Stimulated activated CD4-positive, alpha-beta T cell treated with anti-CD3 and anti-CD28 coated beads, Interleukin-1b, Interleukin-23, amount 100 ng/mL, for 24 hours (primary cell): ENCODE results near the gene GIPC3.

ENCODE experiments used
- DNase-seq, 4 experiments: peaks; one replicate each; pipeline ENCODE4 v3.0.0-alpha.2; 2020; ENCODE audit warnings: low read depth in 4 of 4, low spot score in 1 of 4

Gene GIPC3, protein sequence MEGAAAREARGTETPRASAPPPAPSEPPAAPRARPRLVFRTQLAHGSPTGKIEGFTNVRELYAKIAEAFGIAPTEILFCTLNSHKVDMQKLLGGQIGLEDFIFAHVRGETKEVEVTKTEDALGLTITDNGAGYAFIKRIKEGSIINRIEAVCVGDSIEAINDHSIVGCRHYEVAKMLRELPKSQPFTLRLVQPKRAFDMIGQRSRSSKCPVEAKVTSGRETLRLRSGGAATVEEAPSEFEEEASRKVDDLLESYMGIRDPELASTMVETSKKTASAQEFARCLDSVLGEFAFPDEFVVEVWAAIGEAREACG

DNA sequence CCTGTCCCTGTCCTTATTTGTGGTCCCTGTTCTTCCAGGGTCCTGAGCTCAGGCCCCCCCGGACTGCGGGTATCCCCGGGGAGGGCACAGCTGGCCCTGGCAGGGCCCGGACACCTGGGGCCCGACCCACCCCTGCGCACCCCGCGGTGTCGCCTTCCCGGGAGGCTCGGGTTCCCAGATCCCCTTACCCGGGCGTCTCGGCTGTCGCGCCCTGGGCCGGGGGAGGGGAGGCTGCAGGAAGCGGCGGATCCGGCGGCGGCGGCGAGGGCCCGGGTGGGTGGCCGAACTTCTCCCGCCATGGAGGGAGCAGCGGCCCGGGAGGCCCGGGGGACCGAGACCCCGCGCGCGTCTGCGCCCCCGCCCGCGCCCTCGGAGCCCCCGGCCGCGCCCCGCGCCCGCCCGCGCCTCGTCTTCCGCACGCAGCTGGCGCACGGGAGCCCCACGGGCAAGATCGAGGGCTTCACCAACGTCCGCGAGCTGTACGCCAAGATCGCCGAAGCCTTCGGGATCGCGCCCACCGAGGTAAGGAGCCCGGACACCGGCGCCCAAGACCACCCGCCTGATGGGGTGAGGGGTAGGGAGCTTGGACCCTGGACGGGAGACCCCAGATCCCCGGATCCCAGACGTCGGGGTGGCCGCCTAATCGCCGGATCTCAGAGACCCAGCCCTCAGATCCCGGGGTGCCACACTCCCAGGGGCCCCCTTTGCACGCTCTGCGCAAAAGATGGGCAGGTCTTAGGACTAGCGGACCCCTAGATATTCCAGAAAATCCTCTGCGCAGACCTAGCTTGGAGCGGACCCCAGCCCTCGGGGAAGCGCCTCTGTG lies at the start of gene GIPC3:
TSS of gene GIPC3 (plus strand) at position 178 of the 826 bp plus-strand sequence. CDS start at position 298, 120 bp downstream.
- no peak for DNase-seq

DNA sequence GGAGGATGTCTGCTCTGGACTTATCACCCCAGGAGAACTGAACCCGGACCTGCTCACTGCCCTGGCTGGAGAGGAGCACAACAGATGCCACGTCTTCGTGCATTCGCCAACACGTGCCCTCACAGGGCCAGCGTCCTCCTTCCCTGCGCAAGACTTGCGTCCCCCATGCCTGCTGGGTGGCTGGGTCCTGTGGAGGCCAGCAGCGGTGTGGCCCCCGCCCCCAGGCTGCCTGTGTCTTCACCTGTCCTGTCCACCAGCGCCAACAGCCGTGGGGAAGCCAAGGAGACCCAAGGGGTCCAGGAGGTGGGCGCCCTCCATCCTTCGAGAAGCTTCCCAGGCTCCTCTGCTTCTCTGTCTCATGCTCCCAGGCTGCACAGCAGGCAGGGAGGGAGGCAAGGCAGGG lies 49.7 kb upstream of the GIPC3 start:
- DNase-seq: no peak

DNA sequence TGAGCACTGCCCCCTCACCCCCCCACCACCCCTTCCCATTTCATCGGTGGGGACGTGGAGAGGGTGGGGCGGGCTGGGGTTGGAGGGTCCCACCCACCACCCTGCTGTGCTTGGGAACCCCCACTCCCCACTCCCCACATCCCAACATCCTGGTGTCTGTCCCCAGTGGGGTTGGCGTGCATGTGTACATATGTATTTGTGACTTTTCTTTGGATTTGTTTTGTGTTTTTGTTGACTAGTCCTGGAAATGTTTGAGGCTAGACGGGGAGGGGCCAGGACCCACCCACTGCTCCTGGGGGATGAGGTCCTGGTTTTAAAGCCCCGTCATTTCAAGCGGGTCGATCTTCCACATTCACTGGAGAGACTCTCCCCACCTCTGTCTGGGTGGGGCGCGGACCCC lies 49.3 kb upstream of the GIPC3 start:
- no peak for DNase-seq

DNA sequence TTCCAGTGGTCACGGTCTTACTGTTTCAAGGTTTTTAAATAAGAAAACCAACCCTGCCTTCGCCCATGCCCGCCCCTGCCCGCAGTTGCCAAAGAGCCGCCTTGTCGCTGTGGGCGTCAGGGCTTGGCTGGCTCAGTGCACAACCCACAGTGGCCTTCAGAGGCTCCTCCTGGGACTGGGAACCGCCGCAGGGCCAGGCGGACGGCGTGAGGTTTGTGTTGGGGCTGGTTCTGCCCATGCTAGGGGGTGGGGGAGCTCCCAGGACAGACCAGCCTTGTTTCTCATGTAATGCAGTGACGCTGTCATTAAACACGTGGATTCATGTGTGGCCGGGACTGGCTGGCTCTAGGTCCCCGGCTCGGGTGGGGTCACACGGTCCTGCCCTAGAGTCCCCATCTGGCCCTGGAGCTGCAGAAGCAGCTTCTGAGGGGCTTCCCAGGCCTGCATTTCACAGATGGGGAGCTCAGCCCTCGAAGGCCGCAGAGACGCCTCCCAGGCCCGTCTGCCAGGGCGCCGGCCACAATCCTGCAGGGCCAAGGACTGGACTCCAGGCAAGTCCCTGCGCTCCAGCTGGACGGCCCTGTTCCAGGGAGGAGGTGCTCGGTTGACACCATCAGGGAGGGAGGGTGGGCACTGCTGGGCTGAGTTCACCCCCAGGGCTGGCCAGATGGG lies 48.7 kb upstream of the GIPC3 start:
- DNase-seq: no peak

DNA sequence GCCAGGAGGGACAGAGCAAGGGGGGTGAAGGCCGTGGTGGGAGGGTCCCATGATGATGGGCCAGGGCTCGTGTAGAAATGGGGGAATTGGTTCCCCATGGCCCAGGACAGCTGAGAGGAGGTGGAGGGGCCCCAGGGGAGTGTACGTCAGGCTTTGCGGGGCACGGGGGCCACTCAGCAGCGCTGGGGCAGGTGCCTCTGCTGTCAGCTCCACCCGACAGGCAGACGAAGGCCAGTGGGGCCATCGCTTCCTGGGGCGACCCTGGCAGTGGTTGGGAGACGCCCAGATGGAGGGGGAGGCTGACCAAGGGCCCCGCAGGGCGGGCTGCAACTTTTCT lies 48.2 kb upstream of the GIPC3 start:
- no peak for DNase-seq

DNA sequence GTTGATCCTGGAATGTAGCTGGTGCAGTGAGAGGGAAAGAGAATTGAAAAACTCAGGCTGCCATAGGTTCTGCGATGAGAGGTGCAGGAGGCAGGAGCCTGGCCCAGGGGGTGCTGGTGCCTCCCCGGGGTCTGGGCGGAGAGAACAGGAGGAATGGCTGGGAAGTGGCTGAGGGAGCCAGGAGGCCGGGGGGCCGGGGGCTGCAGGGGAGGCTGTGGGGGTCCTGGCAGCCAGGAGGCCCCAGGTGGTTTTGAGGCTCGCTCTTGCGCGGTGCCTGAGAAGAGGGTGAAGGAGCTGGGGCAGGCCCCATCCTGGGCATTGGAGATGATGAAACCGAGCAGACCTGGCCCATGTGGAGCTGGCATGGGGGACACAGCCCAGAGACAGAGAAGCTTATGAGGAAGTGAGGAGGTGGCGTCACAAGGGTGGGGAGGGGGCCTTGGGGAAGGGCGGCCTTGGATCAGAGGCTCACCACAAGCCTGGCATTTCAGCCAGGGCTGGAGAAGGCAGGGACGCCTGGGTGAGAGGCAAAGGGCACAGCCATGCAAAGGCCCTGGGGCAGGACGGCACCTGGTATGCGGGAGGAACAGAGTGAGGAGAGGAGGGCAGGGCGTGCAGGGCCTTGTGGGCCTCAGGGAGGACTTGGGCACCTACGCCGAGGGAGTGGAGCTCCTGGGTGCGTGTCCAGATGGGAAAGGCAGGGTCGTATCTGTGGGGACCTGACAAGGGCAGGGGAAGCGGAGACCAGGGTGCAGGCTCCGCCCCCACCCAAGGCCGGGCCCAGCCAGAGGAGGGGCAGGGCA lies 47.6 kb upstream of the GIPC3 start:
- no peak for DNase-seq

DNA sequence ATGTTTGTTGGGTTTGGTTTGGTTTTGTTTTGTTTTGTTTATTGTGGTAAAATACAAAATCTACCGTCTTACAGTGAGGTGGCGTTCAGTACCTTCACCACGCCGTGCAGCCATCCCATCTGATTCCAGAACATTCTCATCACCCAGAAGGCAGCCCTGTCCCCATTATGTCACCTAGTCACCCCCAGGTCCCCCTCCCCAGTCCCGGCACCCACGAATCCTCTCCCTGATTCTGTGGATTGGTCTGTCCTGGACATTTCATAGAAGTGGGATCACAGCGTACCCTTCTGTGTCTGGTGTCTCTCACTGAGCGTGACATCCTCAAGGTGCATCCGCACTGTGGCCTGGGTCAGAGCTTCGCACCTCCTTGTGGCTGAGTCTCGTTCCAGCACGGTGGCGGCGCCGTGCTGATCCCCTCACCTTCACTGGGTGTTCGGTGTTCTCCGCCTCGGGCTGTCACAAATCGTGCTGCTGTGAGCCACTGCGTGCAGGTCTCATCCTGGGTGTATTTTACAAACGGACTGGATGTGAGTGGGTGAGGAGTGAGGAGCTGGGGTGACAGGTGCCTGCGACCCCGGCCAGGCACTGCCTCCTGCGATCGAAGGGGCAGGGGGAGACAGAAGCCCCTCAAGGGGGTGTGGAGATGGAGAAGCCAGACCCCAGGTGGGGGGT lies 46.9 kb upstream of the GIPC3 start:
- DNase-seq: no peak

DNA sequence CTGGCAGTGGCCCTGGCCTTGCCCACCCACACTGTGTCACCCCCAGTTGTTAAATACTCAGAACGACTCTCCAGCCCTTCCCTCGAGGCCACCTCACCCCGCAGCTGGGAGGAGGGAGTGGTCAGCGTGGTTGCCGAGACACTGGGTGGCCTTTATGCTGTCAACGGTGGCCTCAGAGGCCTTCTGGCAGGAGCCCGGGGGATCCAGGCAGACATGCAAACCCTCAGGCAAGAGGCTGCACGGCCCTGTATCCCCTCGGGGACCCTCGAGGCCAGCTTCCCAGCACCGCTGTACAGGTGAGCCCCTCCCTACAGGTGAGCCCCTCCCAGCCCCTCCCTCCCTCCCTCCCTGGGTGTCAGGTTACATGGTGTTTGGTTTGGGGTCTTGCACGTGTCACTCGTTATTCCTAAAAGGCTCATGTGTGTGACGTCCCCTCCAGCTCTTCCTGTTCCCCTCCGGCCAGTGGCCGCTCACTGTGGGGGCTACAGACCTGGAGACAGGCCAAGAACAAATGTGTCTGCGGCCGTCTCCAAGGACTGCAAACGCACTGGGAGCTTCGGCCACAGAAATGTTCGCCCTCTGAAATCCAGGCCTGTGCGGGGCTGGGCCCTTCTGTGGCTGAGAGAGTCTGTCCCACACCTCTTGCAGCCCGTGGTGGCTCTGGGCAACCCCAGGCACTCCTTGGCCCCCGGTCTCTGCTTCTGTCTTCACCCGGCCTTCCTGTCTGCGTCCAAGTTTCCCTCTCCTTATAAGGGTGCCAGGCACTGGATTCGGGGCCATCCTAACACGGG lies 46.1 kb upstream of the GIPC3 start, which contains the start of gene TEKTIP1:
TSS of gene TEKTIP1 (plus strand) at position 210 of the 791 bp plus-strand sequence. CDS start at position 214, 4 bp downstream.
- no peak for DNase-seq

DNA sequence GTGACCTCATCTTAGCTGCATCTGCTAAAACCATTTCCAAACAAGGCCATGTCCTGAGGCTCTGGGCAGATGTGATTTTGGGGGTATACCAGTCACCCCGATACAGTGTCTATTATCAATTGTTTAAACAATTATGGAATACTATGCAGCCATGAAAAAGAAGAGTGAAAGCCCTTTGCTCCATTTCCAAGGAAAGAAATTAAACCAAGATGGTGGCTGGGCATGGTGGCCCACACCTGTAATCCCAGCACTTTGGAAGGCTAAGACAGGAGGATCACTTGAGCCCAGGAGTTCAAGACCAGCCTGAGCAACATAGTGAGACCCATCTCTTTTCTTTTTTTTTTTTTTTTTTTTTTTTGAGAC lies 45.5 kb upstream of the GIPC3 start:
- DNase-seq: no peak

DNA sequence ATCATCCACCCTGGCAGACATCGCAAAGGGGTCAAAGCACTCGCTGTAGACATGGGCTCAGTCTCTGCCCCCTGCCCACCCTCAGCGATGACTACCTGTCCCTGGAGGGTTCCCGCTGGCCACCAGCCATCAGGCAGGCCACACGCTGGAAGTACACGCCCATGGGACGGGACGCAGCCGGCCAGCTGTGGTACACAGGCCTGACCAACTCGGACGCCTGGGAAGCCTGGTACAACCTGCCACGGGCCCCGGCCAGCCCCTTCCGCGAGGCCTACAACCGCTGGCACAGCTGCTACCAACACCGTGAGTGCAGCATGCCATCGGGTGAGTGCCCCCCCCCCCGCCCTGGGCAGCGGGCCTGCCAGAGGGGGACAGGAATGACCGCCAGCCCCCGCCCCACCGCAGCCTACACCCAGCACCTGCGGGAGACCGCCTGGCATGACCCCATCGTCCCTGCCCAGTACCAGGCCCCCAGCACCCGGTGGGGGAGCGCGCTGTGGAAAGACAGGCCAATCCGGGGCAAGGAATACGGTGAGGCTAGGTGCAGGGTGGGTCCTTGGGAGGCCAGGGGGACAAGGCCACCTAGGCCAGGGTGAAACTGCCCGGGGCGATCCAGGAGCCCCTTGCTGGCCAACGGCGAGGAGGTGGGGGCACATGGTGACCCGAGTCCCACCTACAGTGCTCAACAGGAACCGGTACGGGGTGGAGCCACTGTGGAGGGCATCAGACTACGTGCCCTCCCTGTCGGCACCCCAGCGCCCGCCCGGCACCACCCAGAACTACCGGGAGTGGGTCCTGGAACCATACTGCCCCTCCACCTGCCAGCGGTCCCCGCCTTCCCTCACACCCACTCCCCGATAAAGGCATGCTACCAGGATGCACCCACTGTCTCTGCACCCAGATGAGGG lies 41.9 kb upstream of the GIPC3 start:
- DNase-seq: no peak

DNA sequence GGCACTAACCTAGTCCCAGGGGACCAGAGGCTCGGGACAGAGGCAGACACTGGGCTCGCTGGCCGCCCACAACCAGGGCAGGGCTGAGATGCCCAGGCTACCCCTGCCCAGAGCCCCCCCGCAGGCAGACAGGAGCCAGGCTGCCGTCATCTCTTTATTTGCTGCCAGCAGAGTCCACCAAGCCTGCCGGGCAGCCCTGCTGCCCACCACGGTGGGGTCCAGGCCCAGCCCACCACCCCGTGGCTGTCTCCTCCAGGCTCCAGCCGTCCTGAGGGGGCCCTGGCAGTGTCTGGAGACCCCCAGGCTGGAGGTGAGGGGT lies 41.3 kb upstream of the GIPC3 start:
- no peak for DNase-seq

DNA sequence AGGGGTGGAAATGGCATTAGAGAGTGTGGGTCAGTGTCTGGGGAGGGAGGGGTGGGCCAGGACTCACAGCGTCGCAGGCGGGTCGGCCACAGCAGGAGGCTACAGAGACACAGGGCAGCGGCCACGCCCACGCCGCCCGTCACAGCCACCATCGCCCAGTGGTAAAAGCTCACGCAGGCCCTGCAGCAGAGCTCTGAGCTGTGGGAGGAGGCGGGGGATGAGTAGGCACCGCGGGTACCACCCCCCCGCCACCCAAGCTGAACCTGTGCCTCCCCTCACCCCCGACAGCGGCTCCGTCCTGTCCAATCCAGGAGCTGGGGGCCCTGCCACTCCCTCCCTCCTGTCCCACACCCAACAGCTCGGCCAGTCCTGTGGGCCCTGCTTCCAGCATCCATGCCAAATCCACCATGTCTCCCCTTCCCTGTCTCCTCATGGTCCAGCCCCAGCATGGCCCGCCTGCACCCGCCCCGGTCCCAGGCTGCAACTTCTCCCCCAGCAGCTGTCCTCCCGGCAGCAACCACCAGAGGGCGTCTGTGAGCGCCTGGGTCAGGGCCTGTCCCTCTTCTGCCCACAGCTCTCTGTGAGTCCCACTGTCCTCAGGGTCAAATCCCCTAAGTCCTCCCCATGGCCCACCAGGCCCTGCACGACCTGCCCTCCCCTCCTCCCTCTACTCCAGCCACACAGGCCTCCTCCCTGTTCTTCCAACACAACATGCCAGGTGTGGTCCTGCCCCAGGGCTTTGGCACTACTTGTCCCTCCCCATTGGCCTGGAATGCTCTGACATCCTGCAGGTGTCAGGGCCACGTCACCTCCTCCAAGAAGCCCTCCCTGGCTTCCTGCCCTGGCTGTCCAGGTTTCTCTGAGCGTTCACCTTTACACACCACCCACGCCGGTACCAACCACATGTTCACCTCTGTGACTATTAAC lies 40.3 kb upstream of the GIPC3 start:
- peak; percentile 63 to 83 (median 68) for DNase-seq

DNA sequence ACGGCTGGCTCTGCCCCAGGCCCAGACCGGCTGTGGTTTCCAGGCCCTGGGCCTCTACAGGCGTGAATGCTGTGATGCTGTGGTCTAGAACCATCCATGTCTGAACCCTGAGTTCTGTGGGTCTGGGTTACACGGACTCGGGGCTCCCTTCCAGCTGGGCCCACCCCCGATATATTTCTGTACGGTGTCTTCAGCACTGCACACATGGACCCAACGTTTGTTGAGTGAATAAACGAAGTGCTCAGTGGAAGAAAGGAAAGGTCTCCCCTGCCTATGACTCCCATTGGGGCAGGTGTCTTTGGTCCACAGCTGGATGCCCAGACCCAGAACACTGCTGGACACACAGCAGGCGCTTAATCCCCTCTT lies 39.6 kb upstream of the GIPC3 start:
- no peak for DNase-seq

DNA sequence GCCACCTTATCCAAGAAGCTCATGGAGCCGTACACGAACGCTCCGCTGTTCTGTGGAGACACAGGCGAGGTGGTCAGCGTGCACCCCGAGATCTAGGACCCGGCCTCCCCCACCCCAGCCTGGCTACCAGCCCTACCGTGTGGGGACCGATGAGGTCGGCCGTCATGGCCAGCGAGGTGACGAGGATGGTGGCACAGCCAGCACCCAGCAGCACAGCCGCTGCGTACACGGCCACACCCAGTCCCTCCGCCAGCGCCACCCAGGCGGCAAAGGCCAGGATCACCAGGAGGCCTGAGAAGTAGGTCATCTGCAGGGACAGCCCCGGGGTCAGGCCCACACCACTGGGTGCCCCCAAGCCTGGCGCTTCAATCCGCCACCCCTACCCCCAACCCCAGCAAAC lies 39.2 kb upstream of the GIPC3 start:
- DNase-seq: no peak

DNA sequence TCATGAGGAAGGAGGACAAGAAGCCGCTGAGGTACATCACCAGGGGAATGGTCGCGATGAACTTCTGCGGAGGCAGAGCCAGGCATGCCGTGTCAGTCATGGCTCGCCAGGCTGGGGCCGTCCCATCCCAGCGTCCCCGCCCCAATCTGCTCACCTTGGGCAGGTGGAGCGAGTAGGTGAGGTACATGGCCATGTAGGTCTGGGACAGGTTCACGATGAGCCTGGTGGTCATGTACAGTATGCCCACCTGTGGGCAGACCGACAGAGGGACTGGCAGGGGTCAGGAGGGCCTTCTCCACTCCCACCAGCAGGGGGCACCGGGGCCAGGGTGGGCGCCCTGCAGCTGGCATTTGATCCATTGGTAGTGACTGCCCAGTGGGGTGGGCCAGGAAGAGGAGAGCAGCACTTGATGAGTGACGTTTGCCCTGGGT lies 38.0 kb upstream of the GIPC3 start:
- peak in 1 of 4 experiments; percentile 33 for DNase-seq

DNA sequence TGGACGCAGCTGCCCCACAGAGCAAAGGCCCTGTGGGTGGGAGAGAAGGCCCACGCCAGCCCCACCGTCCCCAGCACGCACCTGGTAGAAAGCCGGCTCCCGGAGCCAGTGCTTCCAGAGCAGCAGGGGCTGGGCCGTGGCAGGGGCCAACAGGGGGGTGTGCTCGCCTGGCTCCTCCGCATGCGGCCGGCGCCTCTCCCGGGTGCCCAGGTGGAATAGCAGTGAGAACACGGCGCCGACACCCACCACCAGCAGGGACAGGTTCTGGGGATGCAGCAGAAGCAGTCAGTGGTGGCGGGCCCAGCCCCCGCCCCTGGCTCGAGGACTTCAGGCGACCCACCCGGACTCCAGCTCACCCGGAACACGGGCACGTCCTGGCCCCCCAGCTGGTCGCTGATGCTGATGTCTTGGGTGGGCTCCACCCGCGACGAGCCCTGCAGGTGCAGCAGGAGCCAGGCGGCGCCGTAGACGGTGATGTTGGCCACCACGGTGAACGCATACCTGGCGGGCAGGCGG lies 37.5 kb upstream of the GIPC3 start:
- no peak for DNase-seq

DNA sequence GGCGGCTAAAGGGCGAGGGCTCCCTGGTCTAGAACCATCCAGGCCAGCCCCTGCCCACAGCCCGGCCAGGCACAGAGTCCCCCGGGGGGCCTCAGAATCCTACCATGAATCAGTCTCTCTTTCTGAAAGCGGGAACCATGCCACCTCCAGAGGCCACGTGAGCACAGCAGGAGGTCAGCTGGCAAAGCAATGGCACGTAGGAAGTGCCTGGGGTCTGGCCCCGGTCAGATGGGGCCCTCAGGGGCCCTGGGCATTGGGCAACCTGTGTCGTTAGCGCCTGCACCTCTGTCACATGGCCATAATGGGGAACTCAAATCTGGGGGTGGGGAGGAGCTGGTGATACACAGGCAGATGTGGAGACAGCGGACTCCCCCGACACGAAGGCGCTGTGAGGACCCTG lies 36.7 kb upstream of the GIPC3 start:
- DNase-seq: no peak

DNA sequence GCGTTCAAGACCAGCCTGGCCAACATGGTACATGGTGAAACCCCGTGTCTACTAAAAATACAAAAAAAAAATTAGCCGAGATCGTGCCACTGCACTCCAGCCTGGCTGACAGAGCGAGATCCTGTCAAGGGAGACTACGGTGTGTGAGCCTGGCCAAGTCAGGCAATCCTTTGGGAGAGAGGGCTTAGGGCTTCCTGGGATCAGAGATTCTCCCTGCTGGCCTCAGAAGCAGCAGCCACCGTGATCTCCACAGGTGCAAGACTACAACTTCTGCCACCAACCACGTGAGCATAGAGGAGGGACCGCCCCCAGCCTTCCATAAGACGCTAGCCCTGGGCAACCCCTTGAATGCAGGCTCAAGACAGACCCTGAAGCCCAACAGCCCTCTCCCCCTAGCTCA lies 35.5 kb upstream of the GIPC3 start:
- DNase-seq: no peak
